Omental fat pad (tissue), 4 donors: Measurements from ENCODE around the gene DUS1L. TPM values are rescaled to one million over a fixed set of nuclear protein-coding genes. Genes with fewer than 3 reads are reported as not detected.

Experiments
- ATAC-seq: fragments of 150-250 bp; one replicate; pipeline ENCODE4 v1.9.1; 2016; ENCODE audit warnings: mild to moderate bottlenecking, moderate library complexity; ENCODE audit not compliant: low FRiP score
- DNase-seq: peaks from one replicate; pipeline ENCODE4 v3.0.0-alpha.2; 2019; ENCODE audit warnings: low spot score
- CTCF ChIP-seq, 3 donors: fragments of 450-650 bp; IDR thresholded peaks; one replicate each; pipeline ENCODE4 v1.5.1; 2016 to 2017; ENCODE audit warnings: antibody characterized with exemption in 3 of 3, mild to moderate bottlenecking in 3 of 3, moderate library complexity in 2 of 3
- total RNA-seq, 4 donors: library from RNA; depleted of rRNA; stranded (reverse); fragments of >200 nt; gene quantifications; one replicate each; pipeline ENCODE4 v1.1.0, GENCODE V29; 2016

Gene DUS1L
- total RNA-seq, 4 donors from 2014 or later = 58.1 to 90.3 (median 85.7) TPM

GRCh38 chr17:82065193-82065637 is 389 bp downstream of the DUS1L start:
- no peak for DNase-seq
- peak; percentile 51 for ATAC-seq
- no peak for TF ChIP-seq CTCF (IDR thresholded peaks at IDR 0.05)

- no peak for ATAC-seq
- TF ChIP-seq CTCF (IDR thresholded peaks at IDR 0.05) = no peak
- DNase-seq = no peak
These were observed 991 bp downstream of the DUS1L start for GRCh38 chr17:82064433-82065192.

- DNase-seq = no peak
- no peak for TF ChIP-seq CTCF (IDR thresholded peaks at IDR 0.05)
- ATAC-seq = no peak
These were observed 1.9 kb downstream of the DUS1L start for GRCh38 chr17:82063424-82064415.

GRCh38 chr17:82062984-82063368 is 2.6 kb downstream of the DUS1L start:
- no peak for TF ChIP-seq CTCF (IDR thresholded peaks at IDR 0.05)
- no peak for DNase-seq
- ATAC-seq = no peak

GRCh38 chr17:82062076-82062983 is 3.3 kb downstream of the DUS1L start:
- no peak for DNase-seq
- no peak for ATAC-seq
- TF ChIP-seq CTCF (IDR thresholded peaks at IDR 0.05) = no peak
